CD4-positive, alpha-beta T cell treated with Interleukin-17A for 1 hour (primary cell): ENCODE measurements around the gene ST7.

Experiments used
- DNase-seq: peaks from one replicate; pipeline ENCODE4 v3.0.0-alpha.2; 2020

Gene ST7

DNA sequence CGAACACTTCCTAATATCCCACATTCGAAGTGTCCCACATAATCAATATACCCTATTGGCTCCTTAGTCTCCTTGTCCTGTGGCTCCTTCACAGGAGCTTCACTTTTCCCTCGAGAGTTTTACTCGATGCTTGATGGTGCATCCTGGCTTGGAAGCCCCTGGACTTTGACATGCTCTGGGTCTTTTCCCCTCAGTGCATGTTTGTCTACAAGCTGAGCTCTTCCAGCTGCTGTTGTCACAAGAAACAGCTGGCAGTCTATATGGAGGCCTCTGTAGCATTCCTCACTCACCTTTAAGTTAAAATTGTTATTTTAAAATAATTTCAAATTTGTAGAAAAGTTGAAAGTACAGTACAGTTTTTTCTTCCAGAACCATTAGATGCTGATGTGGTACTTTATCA is 27.1 kb downstream of the ST7 start:
- no peak for DNase-seq

DNA sequence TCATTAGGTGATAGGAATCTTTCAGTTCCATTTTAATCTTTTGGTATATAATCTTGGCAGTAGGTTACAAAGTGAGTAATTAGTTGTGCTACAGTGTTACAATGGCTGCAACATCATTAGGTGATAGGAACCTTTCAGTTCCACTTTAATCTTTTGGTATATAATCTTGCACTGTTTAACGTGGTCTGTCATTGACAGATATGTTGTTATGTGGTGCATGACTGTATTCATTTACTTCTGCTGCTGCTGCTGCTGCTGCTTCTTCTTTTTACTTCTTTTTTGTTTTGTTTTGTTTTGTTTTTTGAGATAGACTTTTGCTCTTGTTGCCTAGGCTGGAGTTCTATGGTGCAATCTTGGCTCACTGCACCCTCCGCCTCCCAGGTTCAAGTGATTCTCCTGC is 28.6 kb downstream of the ST7 start:
- DNase-seq, result no peak

- DNase-seq, result no peak
Measured at GRCh38 chr7:116984511-116984910, 31.2 kb downstream of the ST7 start.

DNA sequence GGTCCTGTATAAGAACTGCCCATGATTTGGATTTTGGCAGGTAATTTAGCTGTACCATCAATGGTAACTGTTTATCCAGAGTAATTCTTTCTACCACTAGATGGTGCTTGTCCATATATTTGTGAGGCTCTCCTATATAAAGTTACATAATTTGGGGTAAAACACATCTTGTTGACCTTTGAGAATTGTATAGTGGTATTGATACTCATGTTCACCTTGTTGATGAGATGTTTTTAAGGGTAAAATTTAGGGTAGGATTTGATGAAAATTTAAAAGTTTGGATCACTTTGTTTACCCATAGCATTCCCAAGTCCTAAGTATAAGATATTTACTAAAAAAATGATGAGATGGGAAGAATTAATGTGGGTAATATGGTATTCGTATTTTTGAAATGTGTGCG is 31.6 kb downstream of the ST7 start:
- DNase-seq, result peak; percentile 59

DNA sequence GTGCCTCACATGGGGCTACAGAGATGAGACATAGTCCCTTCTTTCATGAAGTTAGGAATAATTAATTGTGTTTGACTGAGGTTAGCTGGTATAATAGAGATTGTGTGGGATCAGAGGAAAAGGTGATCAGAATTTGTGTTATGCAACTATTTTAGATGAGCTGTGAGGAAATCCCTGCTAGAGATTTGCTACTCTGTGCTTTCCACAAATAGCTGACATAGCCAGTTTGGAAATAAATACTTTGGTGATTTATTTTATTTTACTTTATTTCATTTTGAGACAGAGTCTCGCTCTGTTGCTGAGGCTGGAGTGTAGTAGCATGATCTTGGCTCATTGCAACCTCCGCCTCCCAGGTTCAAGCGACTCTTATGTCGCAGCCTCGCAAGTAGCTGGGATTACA is 32.3 kb downstream of the ST7 start:
- no peak for DNase-seq

DNA sequence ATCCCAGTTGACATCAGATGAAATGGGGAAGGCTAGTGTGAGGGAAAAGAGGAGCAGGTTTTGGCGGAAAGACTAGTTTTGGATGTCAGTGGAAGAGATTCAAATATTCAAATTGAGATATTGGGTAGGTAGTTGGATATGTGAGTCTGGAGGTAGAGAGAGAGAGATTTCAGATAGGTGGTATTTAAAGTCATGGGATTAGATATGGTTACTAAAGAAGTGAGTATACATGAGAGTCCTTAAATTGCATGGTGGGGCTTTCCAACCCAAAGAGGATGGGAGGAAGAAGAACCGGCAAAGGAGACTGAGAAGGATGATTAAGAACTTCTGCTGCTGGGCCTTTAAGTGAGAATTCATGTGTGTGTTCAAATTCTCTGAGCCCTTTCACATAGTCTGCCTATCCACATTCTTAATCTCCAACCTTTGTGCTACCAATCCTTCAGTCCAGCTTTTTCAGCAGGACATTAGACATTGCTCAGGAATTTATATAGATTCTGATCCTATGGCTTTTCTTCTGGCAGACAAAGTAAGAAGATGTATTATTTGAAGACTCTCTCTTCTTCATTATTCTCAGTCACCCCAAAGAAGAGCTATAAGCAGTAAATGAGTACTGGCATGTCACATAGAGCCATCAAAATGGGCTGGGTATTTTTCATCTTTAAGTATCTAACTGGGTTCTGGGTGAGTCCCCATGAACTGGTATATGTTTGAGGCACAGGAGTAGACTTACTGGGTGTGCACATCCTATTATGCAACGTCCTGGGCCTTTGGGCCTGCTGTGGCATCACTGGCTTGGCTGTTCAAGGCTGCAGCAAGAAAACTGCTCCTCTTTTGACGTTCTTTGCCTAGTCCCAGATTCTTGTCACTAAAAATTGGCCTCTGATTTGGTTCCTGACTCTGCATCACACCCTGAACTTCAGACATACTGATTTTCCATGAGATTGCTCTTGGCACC is 33.6 kb downstream of the ST7 start:
- no peak for DNase-seq

DNA sequence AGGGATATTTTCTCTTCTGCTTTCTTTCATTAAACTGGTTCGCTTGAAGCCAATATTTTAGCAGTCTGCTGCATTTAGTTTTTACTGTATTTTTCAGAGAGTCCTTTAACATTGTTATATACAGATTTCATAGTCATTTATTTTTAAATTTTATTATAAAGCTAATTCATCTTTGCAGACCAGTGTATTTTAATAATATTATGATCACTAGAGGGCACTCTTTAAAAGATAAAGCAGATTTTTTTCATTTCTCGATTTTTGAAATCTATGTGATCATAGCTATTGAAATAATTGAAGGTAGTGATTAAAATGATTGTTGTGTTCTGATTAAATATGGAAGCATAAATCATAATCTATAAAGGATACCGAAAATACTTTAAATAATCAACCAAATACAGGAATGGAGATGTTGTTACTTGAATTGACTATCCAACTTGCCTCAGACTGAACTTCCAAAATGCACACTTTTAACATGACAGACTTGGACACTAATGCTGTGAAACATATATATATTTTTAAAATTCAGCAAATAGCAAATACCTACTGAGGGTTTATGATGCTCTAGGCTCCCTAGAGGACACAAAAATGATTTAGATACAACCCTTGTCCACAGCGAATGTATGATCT is 35.2 kb downstream of the ST7 start:
- DNase-seq, result no peak

- no peak for DNase-seq
Measured at GRCh38 chr7:116990056-116990455, 36.8 kb downstream of the ST7 start.

DNA sequence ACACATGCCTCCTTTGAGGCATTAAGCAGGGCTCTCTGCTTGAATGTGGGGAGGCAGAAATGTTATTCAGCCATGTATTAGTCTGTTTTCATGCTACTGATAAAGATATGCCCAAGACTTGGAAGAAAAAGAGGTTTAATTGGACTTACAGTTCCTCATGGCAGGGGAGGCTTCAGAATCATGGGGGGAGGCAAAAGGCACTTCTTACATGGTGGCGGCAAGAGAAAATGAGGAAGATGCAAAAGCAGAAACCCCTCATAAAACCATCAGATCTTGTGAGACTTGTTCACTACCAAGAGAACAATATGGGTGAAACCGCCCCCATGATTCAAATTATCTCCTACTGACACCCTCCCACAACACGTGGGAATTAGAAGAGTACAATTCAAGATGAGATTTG is 37.9 kb downstream of the ST7 start:
- DNase-seq, result no peak

DNA sequence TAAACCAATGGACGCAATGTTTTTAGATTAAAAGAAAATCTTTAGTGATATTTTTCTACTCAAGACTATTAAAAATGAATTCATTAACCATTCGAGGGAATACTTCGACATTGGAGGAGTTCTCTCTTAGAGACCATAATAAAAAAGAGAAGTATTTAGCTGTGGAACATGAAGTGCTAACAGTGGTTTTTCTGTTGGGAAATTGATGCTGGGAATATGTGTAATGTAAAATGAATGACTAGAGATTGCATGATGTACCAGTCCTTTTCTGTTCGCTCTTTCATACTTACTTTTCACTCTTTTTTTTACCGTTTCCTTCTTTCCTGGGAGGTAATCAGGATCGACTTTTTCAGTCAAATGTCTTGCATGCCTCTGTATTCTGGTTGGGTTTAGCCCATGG is 41.3 kb downstream of the ST7 start:
- DNase-seq, result no peak

DNA sequence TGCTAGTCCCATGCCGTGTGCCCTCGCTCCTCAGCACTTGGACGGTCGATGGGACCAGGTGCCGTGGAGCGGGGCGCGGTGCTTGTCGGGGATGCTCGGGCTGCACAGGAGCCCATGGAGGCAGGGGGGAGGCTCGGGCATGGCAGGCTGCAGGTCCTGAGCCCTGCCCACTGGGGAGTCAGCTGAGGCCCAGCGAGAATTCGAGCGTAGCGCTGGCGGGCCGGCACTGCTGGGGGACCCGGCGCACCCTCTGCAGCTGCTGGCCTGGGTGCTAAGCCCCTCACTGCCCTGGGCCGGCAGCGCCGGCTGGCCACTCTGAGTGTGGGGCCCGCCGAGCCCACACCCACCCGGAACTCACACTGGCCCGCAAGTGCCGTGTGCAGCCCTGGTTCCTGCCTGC is 44.7 kb downstream of the ST7 start:
- DNase-seq, result no peak

- DNase-seq, result no peak
Measured at GRCh38 chr7:116998567-116999175, 45.4 kb downstream of the ST7 start.

- no peak for DNase-seq
Measured at GRCh38 chr7:116999311-116999710, 46.0 kb downstream of the ST7 start.

- no peak for DNase-seq
Measured at GRCh38 chr7:117001283-117001682, 48.0 kb downstream of the ST7 start.

GRCh38 chr7:117004899-117005298 is 51.6 kb downstream of the ST7 start:
- no peak for DNase-seq

DNA sequence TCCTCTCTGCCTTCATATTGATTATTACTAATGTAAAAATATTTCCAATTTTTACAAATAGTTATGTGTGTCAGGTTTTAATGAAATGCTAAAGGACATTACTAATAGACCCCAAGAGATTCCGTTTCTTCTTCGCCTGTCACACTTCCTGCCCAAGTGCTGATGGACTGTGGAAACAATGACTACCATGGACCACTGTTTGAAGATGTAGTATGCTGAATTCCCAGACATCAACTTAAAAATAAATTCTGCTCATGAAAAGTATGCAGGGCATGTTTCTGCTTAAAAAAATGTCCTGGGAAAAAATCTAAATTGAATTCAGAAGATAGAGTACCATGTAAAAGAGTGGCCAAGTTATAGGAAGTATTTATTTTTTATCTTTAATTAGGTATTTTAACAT is 52.1 kb downstream of the ST7 start:
- DNase-seq, result no peak

DNA sequence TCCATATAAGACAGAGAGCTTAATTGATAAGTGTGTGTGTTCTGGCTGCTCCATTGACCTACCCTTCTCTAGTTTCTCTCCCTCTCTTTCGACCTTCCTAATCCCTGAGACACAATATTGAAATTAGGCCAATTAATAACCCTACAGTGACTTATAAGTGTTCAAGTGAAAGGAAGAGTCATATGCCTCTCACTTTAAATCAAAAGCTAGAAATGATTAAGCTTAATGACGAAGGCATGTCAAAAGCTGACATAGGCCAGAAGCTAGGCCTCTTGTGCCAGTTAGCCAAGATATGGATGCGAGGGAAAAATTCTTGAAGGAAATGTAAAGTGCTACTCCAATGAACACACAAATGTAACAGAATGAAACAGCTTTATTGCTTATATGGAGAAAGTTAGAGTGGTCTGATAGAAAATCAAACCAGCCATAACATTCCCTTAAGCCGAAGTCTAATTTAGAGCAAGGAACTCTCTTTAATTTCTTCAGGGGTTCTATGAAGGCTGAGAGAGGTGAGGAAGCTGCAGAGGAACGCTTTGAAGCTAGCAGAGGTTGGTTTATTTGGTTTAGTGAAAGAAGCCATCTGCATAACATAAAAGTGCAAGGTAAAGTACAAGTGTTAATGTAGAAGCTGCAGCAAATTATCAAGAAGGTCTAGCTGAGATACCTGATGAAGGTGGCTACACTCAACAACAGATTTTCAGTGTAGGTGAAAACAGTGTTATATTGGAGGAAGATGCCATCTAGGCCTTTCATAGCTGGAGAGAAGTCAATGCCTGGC is 53.8 kb downstream of the ST7 start:
- DNase-seq, result peak; percentile 7

GRCh38 chr7:117008118-117008885 is 55.0 kb downstream of the ST7 start:
- no peak for DNase-seq

DNA sequence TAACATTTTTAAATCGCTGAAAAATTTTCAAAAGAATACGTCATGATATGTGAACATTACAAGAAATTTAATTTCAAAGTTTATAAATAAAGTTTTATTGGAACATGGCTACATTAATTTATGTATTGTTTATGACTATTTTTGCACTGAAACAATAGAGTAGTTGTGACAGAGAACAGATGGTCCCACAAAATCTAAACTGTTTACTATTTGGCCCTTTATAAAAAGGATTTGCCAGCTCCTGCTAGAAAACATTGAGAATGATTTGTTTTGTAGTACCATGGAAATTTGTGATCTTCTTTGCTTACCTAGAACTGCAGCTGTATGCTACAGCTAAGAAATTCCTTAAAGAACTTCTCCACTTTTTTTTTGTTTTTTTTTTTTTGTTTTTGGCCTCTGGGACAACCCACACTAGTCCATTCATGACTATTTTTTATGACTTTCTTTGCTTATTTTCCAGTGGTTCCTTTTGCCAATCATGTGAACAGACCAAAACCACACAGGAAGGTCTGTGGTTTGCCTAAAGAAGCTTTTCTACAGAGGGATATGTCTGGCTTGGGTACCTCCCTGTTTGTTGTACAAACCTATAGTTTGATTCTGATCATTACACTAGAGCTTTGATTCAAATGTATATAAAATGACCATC is 55.7 kb downstream of the ST7 start:
- peak; percentile 59 for DNase-seq

- no peak for DNase-seq
Measured at GRCh38 chr7:117009705-117010361, 56.5 kb downstream of the ST7 start.
